Adipose tissue (tissue), 3 donors: ENCODE results near the gene KCTD11. TPM values are rescaled to one million over a fixed set of nuclear protein-coding genes. Genes with fewer than 3 reads are reported as not detected.
"Not testable (repeated sequence)": the region's sequence is repeated elsewhere in the genome, so short reads cannot be mapped to it uniquely, and the experiment has no call there.

Experiments used
- H3K27ac ChIP-seq: one replicate; pipeline ENCODE4 v1.5.1; 2013; ENCODE audit warnings: low read depth, low read length
- WGBS, 3 donors: extraction: QIAGEN DNeasy Blood & Tissue Kit; methylation state at CpG; one replicate each; pipeline ENCODE4 v1.1.7; 2013; 5-methylcytosine and 5-hydroxymethylcytosine counted together
- polyA plus RNA-seq, 3 donors: library from polyadenylated mRNA; stranded (reverse); fragments of 200-250 nt; gene quantifications; one replicate each; pipeline ENCODE4 v1.2.3, GENCODE V29; 2013
- donor health status: healthy with polysubstance abuse.
- donor health status: Bipolar disorder and iron deficiency.
- donor health status: healthy.

The KCTD11 gene
- polyA plus RNA-seq, 3 donors = 6.3 to 11.2 (median 9.9) TPM

DNA sequence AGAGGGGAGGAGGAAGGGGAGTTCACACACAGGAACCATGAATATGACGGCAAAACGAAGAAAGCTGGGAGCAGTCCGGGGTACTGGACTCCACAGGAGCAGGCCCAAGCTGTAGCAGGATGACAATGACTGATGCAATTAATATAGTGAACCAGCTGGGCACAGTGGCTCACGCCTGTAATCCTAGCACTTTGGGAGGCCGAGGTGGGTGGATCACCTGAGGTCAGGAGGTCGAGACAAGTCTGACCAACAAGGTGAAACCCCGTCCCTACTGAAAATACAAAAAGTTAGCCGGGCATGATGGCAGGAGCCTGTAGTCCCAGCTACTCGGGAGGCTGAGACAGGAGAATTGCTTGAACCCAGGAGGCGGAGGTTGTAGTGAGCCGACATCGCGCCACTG lies 16.2 kb upstream of the KCTD11 start:
- H3K27ac ChIP-seq = not testable (repeated sequence)
- 79 to 86% (median 80%) methylated on average over 13 of the region's 13 CpGs for WGBS, 3 donors

DNA sequence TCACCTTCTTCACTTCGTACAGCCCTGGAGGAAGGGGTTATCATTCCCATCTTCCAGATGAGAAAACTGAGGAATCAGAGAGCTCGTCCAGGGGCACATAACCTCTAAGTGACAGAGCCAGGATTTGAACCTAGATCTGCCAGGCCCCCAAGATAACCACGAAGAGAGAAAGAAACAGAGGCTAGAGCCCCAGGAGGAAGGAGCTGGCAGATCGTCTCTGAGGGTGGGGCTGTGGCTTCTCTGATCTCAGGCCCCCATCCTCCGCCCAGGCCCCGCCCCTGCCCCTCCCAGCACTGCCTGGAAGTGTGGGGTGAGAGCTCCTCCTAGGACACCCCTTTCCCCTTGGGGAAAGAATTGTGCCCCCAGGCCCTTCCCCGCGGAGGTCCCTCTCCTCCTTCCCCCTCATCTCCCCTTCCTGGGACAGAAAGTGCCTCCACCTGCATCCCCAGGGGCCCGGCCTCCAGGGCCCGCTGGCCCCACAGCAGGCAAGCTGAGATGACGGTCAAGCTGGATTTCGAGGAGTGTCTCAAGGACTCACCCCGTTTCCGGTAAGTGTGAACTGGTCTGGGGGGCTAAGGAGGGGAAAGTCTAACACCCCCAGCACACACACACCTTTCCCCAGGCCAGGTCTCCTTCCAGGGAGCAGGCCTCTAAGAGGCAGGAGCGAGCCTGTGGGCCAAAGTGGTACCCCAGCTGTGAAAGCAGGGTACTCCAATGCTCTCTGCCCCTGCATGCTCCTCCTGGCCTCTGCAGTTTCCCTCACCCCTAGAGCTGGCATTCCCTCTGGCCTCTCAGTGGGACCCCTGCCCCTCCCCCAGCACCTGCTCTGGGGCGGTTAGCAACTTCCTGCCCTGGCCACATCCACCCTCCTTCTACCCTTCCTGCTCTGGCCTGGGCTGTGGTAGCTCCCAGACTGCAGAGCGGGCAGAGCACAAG lies 15.5 kb upstream of the KCTD11 start, which contains the start of gene ACAP1:
Gene ACAP1 (plus strand): TSS at position 290 of the 936 bp plus-strand sequence. CDS start 206 bp downstream, at position 496.
- no peak within 1 kb of the TSS for H3K27ac ChIP-seq
- 28 to 42% (median 33%) methylated on average over 16 to 17 of the region's 17 CpGs for WGBS, 3 donors

DNA sequence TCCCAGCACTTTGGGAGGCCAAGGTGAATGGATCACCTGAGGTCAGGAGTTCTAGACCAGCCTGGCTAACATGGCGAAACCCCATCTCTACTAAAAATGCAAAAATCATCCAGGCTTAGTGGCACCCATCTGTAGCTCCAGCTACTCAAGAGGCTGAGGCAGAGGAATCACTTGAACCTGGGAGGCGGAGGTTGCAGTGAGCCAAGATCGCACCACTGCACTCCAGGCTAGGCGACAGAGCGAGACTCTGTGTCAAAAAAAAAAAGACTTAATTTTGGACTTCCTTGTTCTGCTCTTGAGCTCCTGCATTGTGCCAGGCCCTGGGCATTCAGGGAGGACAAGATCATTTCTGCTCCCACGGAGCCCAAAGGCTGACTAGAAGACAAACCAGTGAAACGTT lies 14.4 kb upstream of the KCTD11 start:
- 47 to 63% (median 57%) methylated on average over 7 of the region's 7 CpGs for WGBS, 3 donors

DNA sequence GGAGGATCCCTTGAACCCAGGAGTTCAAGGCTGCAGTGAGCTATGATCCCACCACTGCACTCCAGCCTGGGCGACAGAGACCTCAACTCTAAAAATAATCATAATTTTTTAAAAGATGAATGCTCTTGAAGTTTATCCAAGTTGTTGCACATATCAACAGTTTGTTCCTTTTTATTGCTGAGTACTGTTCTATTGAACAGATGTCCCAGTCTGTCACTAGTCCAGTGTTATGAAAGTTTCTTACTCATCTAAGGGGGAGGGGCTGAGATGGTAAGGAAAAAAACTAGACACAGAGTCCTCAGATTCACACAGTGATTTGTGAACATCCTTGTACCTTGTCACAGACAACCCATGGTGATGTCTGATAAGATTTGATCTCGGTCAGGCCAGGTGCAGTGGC lies 11.8 kb upstream of the KCTD11 start:
- 64 to 78% (median 78%) methylated on average over 2 of the region's 2 CpGs for WGBS, 3 donors

More for the DNA sequence above, 14.4 kb upstream of the KCTD11 start:
- not testable (repeated sequence) for H3K27ac ChIP-seq

DNA sequence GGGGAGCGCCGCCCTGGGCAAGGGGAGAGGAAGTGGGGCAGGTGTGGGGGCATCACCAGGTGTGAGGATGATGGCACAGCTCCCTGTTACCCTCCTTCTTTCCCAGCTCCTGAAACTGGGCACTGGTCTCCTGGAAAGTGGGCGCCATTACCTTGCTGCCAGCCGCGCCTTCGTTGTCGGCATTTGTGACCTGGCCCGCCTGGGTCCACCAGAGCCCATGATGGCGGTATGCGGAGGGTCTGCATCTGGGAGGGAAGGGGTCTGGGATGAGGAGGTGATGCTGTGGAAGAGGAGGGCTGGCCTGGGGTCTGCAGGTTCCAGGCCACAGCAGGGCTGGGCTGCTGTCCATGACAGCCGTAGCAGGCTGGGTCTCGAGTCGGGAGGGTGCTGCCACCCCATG lies 10.1 kb upstream of the KCTD11 start:
- WGBS, 3 donors = 87 to 94% (median 89%) methylated on average over 13 of the region's 13 CpGs
- H3K27ac ChIP-seq = no peak overlapping the region

More for the DNA sequence above, 11.8 kb upstream of the KCTD11 start:
- no peak overlapping the region for H3K27ac ChIP-seq

DNA sequence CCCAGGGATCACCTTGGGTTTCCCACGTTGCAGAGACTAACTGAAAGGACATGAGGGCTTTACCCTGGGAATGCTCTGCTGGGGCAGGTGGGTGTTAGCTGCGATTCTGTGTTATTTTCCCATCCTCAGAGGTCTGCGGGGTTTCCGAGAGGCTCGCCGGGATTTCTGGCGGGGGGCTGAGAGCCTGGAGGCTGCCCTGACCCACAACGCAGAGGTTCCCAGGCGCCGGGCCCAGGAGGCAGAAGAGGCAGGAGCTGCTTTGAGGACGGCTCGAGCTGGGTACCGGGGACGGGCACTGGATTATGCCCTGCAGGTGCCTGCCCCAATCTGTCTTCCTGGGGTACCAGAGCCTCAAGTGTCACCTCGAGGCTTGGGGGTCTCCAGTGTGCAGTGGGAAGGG lies 8.7 kb upstream of the KCTD11 start:
- WGBS, 3 donors = 67 to 76% (median 72%) methylated on average over 15 of the region's 15 CpGs
- no peak overlapping the region for H3K27ac ChIP-seq

DNA sequence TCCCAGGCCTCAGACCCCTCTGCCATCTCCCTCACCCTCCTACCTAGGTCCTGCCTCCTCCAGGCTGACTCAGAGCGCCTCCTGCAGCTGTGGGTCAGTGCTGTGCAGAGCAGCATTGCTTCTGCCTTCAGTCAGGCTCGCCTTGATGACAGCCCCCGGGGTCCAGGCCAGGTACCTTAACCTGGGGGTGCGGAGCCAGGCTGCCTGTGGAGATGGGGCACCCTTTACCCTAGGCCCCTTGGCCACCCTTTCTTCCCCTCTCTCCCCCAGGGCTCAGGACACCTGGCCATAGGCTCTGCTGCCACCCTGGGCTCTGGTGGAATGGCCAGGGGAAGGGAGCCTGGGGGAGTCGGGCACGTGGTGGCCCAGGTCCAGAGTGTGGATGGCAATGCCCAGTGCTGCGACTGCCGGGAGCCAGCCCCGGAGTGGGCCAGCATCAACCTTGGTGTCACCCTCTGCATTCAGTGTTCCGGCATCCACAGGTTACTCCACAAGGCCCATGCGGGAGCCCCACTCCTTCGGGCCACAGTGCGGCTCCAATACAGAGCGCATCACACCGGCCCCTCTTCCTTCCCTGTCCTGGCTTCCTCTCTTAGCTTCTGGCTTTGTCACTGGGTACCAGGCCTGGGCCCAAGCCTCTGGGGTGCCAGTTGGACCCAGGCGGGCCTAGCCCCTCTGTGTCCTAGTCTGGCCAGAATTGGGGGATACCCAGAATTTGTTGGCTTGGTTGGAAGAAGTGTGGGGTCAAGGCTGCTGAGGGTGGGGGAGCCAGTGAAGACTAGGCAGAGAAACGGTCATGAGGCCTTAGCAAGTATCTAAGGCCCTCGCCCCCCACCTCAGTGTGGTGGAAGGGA lies 5.0 kb upstream of the KCTD11 start:
- H3K27ac ChIP-seq = no peak overlapping the region
- WGBS, 3 donors = 71 to 80% (median 76%) methylated on average over 18 of the region's 18 CpGs

DNA sequence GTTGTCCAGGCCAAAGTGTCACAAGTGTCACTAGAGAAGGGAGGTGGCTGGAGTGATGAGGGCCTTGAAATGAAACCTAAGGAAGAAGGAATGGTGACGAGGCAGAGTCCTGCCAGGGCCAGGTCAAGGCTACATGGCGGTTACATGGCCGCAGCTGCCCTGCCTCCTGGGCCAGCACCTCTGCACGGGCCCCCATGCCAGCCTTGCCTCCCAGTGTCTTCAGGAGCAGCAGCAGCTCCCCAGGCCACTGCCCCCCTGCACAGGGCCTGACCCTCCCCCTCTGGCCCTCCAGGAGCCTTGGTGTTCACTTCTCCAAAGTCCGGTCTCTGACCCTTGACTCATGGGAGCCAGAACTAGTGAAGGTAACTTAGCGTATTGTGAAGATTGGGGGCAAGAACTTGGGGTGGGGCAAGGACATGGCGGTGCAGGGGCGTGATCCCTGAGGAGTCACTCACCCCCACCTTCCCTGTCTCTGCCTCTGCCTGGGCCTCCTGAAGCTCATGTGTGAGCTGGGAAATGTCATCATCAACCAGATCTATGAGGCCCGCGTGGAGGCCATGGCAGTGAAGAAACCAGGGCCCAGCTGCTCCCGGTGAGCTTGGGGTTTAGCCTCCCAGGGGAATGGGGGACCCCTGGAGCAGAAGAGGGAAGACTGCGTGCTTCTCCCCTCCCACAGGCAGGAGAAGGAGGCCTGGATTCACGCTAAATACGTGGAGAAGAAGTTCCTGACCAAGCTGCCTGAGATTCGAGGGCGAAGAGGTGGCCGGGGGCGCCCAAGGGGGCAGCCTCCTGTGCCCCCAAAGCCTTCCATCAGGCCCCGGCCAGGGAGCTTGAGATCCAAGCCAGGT lies 4.1 kb upstream of the KCTD11 start:
- H3K27ac ChIP-seq = no peak overlapping the region
- WGBS, 3 donors = 54 to 69% (median 68%) methylated on average over 18 to 19 of the region's 19 CpGs

DNA sequence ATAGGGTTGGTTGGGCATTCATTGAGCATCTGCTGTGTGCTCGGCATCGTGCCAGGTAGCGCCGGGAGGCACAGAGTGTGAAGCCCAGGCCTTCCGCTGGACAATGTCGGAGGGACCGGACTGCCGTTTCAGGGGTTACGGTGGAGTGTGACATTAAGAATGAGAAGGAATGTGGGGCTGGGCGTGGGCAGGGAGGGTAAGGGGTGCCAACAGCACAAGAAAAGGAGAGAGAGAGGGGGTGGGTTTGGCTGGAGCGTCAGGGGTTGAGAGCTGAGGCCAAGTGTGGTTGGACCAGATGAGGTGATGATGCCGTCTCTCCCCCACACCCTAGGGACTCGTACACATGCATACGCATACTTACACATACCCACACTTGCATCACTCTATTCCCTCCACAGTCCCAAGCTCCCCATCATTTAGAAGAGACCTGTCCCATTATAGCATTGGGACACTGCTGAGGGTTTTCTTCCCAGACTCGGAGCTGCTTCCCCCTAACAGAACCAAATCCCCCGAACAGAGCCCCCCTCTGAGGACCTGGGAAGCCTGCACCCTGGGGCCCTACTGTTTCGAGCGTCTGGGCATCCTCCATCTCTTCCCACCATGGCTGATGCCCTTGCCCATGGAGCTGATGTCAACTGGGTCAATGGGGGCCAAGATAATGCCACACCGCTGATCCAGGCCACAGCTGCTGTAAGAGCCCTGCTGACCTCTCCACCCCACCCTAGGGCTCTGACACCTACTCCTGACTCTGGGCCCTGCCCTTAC lies 3.3 kb upstream of the KCTD11 start:
- H3K27ac ChIP-seq = no peak overlapping the region
- WGBS, 3 donors = 65 to 72% (median 69%) methylated on average over 18 to 19 of the region's 19 CpGs

DNA sequence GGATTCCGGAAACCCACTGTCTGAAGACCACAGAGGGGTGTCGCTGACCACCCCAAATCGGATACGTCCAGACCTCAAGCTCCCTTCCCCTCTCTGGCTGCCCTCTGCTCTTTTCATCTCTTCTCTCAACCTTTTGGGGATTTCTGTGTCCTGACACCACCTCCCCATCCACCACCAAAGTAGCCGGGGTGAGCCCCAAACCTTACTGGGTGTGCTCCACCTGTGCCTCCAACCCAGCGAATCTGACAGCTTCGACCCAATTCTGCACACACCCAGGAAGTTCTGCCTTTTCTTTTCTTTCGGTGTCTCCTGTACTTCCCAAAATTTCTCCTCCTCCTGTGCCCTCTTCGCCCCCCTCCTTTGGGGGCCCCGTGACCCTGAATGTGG lies 534 bp downstream of the KCTD11 start:
- WGBS, 3 donors = 20 to 27% (median 24%) methylated on average over 9 to 10 of the region's 10 CpGs
- no peak overlapping the region for H3K27ac ChIP-seq

DNA sequence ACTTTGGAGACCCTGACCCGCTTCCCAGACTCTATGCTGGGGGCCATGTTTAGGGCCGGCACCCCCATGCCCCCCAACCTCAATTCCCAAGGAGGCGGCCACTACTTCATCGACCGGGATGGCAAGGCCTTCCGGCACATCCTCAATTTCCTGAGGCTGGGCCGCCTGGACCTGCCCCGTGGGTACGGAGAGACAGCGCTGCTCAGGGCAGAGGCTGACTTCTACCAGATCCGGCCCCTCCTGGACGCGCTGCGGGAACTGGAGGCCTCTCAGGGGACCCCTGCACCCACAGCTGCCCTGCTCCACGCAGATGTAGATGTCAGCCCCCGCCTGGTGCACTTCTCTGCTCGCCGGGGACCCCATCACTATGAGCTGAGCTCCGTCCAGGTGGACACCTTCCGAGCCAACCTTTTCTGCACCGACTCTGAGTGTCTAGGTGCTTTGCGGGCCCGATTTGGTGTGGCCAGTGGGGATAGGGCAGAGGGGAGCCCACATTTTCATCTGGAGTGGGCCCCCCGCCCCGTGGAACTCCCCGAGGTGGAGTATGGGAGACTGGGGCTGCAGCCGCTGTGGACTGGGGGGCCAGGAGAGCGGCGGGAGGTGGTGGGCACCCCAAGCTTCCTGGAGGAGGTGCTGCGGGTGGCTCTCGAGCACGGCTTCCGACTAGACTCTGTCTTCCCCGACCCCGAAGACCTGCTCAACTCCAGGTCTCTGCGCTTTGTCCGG lies 1.1 kb downstream of the KCTD11 start:
- no peak overlapping the region for H3K27ac ChIP-seq
- WGBS, 3 donors = 88 to 90% (median 88%) methylated on average over 37 of the region's 37 CpGs

DNA sequence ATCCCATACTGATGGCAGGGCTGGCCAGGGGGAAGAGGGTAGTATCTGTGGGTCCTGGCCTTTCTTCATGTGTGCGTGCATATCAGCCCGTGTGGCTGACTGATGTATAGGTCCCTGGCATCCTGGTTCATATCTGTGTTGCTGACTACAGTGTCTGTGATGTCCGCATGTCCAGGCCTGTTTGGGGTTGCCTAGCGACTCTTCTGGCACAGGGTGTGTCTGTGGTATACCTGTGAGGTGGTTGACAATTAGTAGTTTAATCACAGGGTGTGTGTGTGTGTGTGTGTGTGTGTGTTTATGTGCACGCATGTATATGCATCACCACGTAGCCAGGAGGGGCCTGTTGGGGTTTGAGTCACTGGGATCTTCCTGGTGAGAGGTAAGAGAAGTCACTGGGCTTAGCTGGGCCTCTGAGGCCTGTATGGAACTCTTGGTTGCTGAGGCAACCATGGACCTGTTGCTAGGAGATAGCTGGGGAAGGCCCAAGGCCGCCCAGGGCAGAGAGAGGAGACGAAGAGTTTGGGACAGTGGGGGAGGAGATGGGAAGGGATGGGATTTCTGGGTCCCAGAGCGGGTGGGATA lies 2.4 kb downstream of the KCTD11 start:
- no peak overlapping the region for H3K27ac ChIP-seq
- WGBS, 3 donors = 65 to 83% (median 78%) methylated on average over 9 of the region's 9 CpGs

DNA sequence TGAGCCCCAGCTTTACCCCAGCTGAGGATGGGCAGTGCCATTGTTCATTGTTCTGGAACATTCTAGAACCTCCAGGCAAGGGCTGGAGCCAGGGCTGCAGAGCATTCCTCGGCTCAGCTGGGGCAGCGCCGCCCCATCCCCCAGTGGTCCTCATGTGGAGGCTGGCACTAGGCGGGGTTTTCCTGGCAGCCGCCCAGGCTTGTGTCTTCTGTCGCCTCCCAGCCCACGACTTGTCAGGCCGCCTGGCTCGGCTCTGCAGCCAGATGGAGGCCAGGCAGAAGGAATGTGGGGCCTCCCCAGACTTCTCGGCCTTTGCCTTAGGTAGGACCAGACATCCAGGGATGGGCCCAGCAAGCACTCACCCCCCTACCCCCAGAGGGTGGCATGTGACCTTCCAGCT lies 3.1 kb downstream of the KCTD11 start, which contains the start of gene TMEM95:
Gene TMEM95 (plus strand): TSS at position 104 of the 400 bp plus-strand sequence. CDS start 49 bp downstream, at position 153.
- WGBS, 3 donors = 64 to 73% (median 70%) methylated on average over 8 to 10 of the region's 10 CpGs
- H3K27ac ChIP-seq = no peak within 1 kb of the TSS

DNA sequence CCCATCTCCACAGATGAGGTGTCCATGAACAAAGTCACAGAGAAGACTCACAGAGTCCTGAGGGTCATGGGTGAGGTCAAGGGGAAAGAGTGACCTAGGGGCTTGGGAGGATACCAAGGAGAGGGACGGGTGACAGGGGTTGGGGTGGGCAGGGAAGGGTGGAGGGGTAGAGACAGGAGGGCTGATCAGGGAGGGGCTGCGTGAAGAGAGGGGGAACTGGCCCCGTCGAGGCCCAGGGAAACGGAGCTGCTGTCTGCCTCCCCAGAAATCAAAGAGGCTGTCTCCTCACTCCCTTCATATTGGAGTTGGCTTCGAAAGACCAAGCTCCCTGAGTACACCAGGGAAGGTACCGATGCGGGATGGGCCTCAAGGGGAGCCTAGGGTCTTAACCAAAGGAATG lies 3.6 kb downstream of the KCTD11 start:
- H3K27ac ChIP-seq = no peak overlapping the region
- 70 to 77% (median 75%) methylated on average over 8 of the region's 8 CpGs for WGBS, 3 donors

DNA sequence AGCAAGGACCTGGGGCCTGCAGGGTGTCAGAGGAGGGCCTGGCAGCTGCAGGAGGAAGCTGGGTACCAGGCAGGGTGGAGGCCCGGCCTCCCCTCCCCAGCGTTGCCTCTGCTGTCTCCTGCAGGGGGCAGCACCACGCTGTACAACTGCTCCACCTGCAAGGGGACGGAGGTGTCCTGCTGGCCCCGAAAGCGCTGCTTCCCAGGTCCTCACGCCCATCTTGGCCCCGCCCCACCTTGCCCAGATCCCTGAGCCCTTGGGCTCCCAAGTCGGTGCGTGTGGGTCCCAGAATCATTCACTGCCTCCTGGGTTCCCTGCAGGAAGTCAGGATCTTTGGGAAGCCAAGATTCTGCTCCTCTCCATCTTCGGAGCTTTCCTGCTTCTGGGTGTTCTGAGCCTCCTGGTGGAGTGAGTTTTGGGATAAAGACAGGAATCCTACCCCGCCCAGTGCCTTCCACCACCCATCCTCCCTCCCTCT lies 4.1 kb downstream of the KCTD11 start:
- H3K27ac ChIP-seq = no peak overlapping the region

DNA sequence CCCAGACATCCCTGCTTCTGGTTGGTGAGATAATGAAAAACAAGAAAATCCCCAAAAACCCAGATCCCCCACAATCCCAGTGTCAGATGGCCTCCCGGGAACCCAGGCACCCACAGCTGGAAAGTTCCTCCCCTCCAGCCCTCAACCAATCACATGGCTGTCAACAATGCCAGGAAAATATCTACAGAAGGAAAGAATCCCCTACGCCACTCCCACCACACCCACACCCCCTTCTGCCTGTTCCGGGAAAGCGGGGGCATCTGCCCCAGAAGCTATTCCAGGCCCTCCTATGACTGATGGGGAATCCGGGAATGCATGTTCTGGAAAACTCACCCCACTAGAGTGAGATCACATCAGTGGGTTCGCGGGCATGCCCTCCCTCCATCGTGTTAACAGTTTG lies 4.8 kb downstream of the KCTD11 start:
- 50 to 63% (median 63%) methylated on average over 8 of the region's 8 CpGs for WGBS, 3 donors
- no peak overlapping the region for H3K27ac ChIP-seq

More for the DNA sequence above, 4.1 kb downstream of the KCTD11 start:
- 6 to 9% (median 7%) methylated on average over 12 of the region's 12 CpGs for WGBS, 3 donors
